SK-N-SH treated with all-trans-retinoic acid at 6 μM for 48 hours (cell line): ENCODE data around the gene ARHGAP24.

Source experiments
- ATAC-seq: fragments of 200-7000 bp; cut with Tn5 transposase; 3 replicates; pipeline ENCODE4 v1.9.1; 2020; ENCODE audit warnings: mild to moderate bottlenecking, moderate library complexity
- ARNTL ChIP-seq: fragments of 450-650 bp; formaldehyde crosslinking; IDR thresholded peaks from 2 replicates; pipeline ENCODE4 v1.5.0; 2020; ENCODE audit warnings: low read depth, mild to moderate bottlenecking, moderate library complexity, borderline replicate concordance
- BACH2 ChIP-seq: fragments of 250-450 bp; sonication (Bioruptor Pico); IDR thresholded peaks from 2 replicates; pipeline ENCODE4 v1.9.0; 2021; ENCODE audit warnings: mild to moderate bottlenecking, borderline replicate concordance
- CSRNP3 ChIP-seq: fragments of 250-450 bp; sonication (Bioruptor Pico); IDR thresholded peaks from 2 replicates; pipeline ENCODE4 v1.5.1; 2021; ENCODE audit warnings: mild to moderate bottlenecking, moderate library complexity
- ESRRG ChIP-seq: fragments of 250-450 bp; sonication (Bioruptor Pico); IDR thresholded peaks from 2 replicates; pipeline ENCODE4 v1.6.1; 2021; ENCODE audit warnings: mild to moderate bottlenecking
- GLIS3 ChIP-seq: fragments of 250-450 bp; sonication (Bioruptor Pico); IDR thresholded peaks from 2 replicates; pipeline ENCODE4 v1.5.0; 2020; ENCODE audit warnings: mild to moderate bottlenecking, moderate library complexity
- ISL1 ChIP-seq: fragments of 250-450 bp; sonication (Bioruptor Pico); IDR thresholded peaks from 2 replicates; pipeline ENCODE4 v2.1.2; 2022; ENCODE audit warnings: mild to moderate bottlenecking, moderate library complexity
- OSR1 ChIP-seq: fragments of 250-450 bp; sonication (Bioruptor Pico); IDR thresholded peaks from 2 replicates; pipeline ENCODE4 v1.8.0; 2022; ENCODE audit warnings: moderate library complexity, mild to moderate bottlenecking, inconsistent platforms
- PATZ1 ChIP-seq: fragments of 250-450 bp; sonication (Bioruptor Pico); IDR thresholded peaks from 2 replicates; pipeline ENCODE4 v1.8.0; 2020; ENCODE audit warnings: mild to moderate bottlenecking, moderate library complexity, borderline replicate concordance
- POU6F1 ChIP-seq: fragments of 250-450 bp; sonication (Bioruptor Pico); IDR thresholded peaks from 2 replicates; pipeline ENCODE4 v1.8.0; 2021; ENCODE audit warnings: low read depth, mild to moderate bottlenecking, moderate library complexity, borderline replicate concordance
- PPARA ChIP-seq: fragments of 250-450 bp; sonication (Bioruptor Pico); IDR thresholded peaks from 2 replicates; pipeline ENCODE4 v1.5.0; 2020; ENCODE audit warnings: mild to moderate bottlenecking, borderline replicate concordance
- SNAI2 ChIP-seq: fragments of 250-450 bp; sonication (Bioruptor Pico); IDR thresholded peaks from 2 replicates; pipeline ENCODE4 v1.5.0; 2020; ENCODE audit warnings: mild to moderate bottlenecking, moderate library complexity
- TOX ChIP-seq: fragments of 250-450 bp; sonication (Bioruptor Pico); IDR thresholded peaks from 2 replicates; pipeline ENCODE4 v1.8.0; 2021; ENCODE audit warnings: mild to moderate bottlenecking, moderate library complexity, borderline replicate concordance
- TSHZ2 ChIP-seq: fragments of 250-450 bp; sonication (Bioruptor Pico); IDR thresholded peaks from 2 replicates; pipeline ENCODE4 v1.5.0; 2020; ENCODE audit warnings: mild to moderate bottlenecking, moderate library complexity
- ZC3H10 ChIP-seq: fragments of 250-450 bp; sonication (Bioruptor Pico); IDR thresholded peaks from 2 replicates; pipeline ENCODE4 v1.5.1; 2021; ENCODE audit warnings: mild to moderate bottlenecking, moderate library complexity
- ZFP3 ChIP-seq: fragments of 250-450 bp; sonication (Bioruptor Pico); IDR thresholded peaks from 2 replicates; pipeline ENCODE4 v1.5.0; 2020; ENCODE audit warnings: mild to moderate bottlenecking, moderate library complexity
- ZFP30 ChIP-seq: fragments of 450-650 bp; formaldehyde crosslinking; IDR thresholded peaks from 2 replicates; pipeline ENCODE4 v1.5.0; 2022; ENCODE audit warnings: mild to moderate bottlenecking, moderate library complexity
- ZNF565 ChIP-seq: fragments of 450-650 bp; formaldehyde crosslinking; conservative IDR thresholded peaks from 2 replicates; pipeline ENCODE4 v1.5.0; 2020; ENCODE audit warnings: low read depth, mild to moderate bottlenecking, moderate library complexity
- ZNF8 ChIP-seq: fragments of 450-650 bp; formaldehyde crosslinking; IDR thresholded peaks from 2 replicates; pipeline ENCODE4 v1.5.0; 2020; ENCODE audit warnings: mild to moderate bottlenecking, moderate library complexity
- TF ChIP-seq, protein P1 (sequence below): fragments of 250-450 bp; sonication (Bioruptor Pico); IDR thresholded peaks from 2 replicates; pipeline ENCODE4 v1.5.1; 2020; ENCODE audit warnings: low read depth, mild to moderate bottlenecking, moderate library complexity

The ARHGAP24 gene

GRCh38 chr4:85675076-85676049, 200.4 kb downstream of the ARHGAP24 start:
- TF ChIP-seq OSR1 (CRISPR knock-in tag) (no peak), POU6F1 (no peak), ARNTL (CRISPR knock-in tag) (no peak), CSRNP3 (CRISPR knock-in tag) (no peak), PATZ1 (CRISPR knock-in tag) (no peak), TSHZ2 (no peak), ZNF8 (no peak), ZNF565 (CRISPR knock-in tag) (no peak), PPARA (CRISPR knock-in tag) (no peak), ESRRG (no peak), GLIS3 (CRISPR knock-in tag) (no peak), TOX (no peak), ISL1 (no peak), BACH2 (CRISPR knock-in tag) (no peak), SNAI2 (CRISPR knock-in tag) (no peak), ZC3H10 (no peak), ZFP30 (CRISPR knock-in tag) (no peak)
- TF ChIP-seq, protein P1, sequence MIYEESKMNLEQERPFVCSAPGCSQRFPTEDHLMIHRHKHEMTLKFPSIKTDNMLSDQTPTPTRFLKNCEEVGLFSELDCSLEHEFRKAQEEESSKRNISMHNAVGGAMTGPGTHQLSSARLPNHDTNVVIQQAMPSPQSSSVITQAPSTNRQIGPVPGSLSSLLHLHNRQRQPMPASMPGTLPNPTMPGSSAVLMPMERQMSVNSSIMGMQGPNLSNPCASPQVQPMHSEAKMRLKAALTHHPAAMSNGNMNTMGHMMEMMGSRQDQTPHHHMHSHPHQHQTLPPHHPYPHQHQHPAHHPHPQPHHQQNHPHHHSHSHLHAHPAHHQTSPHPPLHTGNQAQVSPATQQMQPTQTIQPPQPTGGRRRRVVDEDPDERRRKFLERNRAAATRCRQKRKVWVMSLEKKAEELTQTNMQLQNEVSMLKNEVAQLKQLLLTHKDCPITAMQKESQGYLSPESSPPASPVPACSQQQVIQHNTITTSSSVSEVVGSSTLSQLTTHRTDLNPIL (CRISPR knock-in tag), result no peak
- ATAC-seq, result no peak

DNA sequence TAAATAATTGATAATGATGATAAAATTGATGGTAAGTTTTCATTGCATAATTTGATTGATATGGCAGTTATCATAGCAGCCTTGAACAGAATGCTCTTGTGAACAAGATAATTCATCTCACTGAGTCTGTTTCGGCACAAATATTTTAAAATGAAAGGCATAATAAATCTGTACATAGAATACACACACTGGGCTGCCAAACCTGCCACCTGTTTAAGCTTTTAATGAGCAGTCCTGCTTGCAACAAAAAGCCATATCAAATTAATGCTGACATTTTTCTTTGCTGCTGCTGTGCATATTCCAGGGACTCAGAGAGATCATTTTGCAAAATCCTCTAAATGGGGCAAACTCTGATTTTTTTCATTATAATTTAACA, 201.1 kb downstream of the ARHGAP24 start:
- ATAC-seq, result no peak
- TF ChIP-seq SNAI2 (CRISPR knock-in tag) (no peak), ZNF565 (CRISPR knock-in tag) (no peak), BACH2 (CRISPR knock-in tag) (no peak), ARNTL (CRISPR knock-in tag) (no peak), ZFP30 (CRISPR knock-in tag) (no peak), PPARA (CRISPR knock-in tag) (no peak), CSRNP3 (CRISPR knock-in tag) (no peak), TOX (no peak), ZC3H10 (no peak), TSHZ2 (no peak), GLIS3 (CRISPR knock-in tag) (no peak), ZFP3 (CRISPR knock-in tag) (no peak), ISL1 (no peak), POU6F1 (no peak)
- TF ChIP-seq, protein P1 (CRISPR knock-in tag), result no peak
